HFFc6 (cell line): ENCODE measurements around the gene FBXL15. TPM values are rescaled to one million over a fixed set of nuclear protein-coding genes. Genes with fewer than 3 reads are reported as not detected.

Source experiments
- DNase-seq: peaks from one replicate; pipeline ENCODE4 v3.0.0-alpha.2; 2018
- H3K27ac Mint-ChIP-seq: 2 replicates; pipeline ENCODE4 v1.8.0; 2020; ENCODE audit warnings: mild to moderate bottlenecking, mixed read lengths
- H3K27me3 Mint-ChIP-seq: 2 replicates; pipeline ENCODE4 v1.8.0; 2021; ENCODE audit warnings: mild to moderate bottlenecking, moderate library complexity, mixed read lengths; ENCODE audit not compliant: insufficient read depth
- H3K36me3 Mint-ChIP-seq: 2 replicates; pipeline ENCODE4 v1.8.0; 2021; ENCODE audit warnings: low read depth, mixed read lengths
- H3K4me1 Mint-ChIP-seq: 2 replicates; pipeline ENCODE4 v1.8.0; 2020; ENCODE audit warnings: low read depth, mixed read lengths
- H3K4me3 Mint-ChIP-seq: 2 replicates; pipeline ENCODE4 v1.8.0; 2020; ENCODE audit warnings: mild to moderate bottlenecking, moderate library complexity, mixed read lengths
- H3K9me3 Mint-ChIP-seq: 2 replicates; pipeline ENCODE4 v1.8.0; 2020; ENCODE audit warnings: mild to moderate bottlenecking, mixed read lengths
- total RNA-seq, 6 experiments: library from RNA; stranded (reverse); fragmentation: NEBNext Ultra II Directional; extraction: Animal tissue kit (Norgen Biotek cat#: 25700); gene quantifications; 2 replicates in 1 of 6; 3 replicates in 5 of 6; pipeline ENCODE4 v1.2.3, GENCODE V29; 2021
- TF ChIP-seq, protein P1 (sequence below): fragments of 200-600 bp; sonication (generic); IDR thresholded peaks from 2 replicates; pipeline ENCODE4 v1.5.0; 2021; ENCODE audit warnings: antibody characterized with exemption, mild to moderate bottlenecking

FBXL15 gene
- total RNA-seq, 6 experiments from 2014 or later = 9.2 to 13.2 (median 11.5) TPM

DNA sequence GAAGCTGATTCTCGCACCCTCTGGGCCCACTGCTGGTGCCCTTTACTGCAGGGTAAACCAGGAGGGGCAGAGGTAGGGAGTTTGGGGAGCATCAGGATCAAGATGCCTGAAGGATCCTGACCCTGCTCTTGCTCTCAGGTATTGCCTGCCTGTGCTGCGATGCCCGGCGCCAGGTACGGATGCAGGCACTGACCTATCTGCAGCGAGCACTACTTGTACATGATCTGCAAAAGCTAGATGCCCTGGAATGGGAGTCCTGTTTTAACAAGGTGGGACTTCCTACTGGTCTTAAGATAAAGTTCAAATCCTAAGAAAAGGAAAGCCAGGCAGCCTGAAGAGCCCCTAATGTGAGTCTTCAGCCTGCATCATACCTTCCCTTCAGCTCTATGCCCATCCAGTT is 41.3 kb upstream of the FBXL15 start:
- H3K27ac Mint-ChIP-seq = no peak overlapping the region
- DNase-seq = no peak
- peaks cover 25% of the 10 kb centered on the region for H3K36me3 Mint-ChIP-seq
- no peaks in the 10 kb centered on the region for H3K4me1 Mint-ChIP-seq
- peaks cover 6% of the 10 kb centered on the region for H3K27me3 Mint-ChIP-seq
- H3K4me3 Mint-ChIP-seq = no peak overlapping the region
- no peaks in the 10 kb centered on the region for H3K9me3 Mint-ChIP-seq
- TF ChIP-seq, protein P1, sequence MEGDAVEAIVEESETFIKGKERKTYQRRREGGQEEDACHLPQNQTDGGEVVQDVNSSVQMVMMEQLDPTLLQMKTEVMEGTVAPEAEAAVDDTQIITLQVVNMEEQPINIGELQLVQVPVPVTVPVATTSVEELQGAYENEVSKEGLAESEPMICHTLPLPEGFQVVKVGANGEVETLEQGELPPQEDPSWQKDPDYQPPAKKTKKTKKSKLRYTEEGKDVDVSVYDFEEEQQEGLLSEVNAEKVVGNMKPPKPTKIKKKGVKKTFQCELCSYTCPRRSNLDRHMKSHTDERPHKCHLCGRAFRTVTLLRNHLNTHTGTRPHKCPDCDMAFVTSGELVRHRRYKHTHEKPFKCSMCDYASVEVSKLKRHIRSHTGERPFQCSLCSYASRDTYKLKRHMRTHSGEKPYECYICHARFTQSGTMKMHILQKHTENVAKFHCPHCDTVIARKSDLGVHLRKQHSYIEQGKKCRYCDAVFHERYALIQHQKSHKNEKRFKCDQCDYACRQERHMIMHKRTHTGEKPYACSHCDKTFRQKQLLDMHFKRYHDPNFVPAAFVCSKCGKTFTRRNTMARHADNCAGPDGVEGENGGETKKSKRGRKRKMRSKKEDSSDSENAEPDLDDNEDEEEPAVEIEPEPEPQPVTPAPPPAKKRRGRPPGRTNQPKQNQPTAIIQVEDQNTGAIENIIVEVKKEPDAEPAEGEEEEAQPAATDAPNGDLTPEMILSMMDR = no peak

DNA sequence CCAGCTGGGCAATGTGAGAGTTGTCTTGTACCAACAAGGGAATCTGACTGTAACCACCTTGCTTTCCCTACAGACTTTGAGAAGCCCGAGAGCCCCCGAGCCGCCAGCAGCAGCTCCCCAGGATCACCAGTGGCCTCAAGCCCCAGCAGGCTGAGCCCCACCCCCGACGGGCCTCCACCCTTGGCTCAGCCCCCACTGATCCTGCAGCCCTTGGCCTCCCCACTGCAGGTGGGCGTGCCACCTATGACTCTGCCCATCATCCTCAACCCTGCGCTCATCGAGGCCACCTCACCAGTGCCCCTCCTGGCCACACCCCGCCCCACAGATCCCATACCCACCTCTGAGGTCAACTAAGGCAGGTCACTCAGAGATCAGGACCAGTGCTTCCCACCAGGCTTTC is 38.7 kb upstream of the FBXL15 start:
- Mint-ChIP-seq H3K27ac (no peak overlapping the region), H3K27me3 (peaks cover 8% of the 10 kb centered on the region), H3K36me3 (peaks cover 16% of the 10 kb centered on the region), H3K4me1 (peaks cover 6% of the 10 kb centered on the region; the same call in 1 of the 2 replicates), H3K9me3 (no peaks in the 10 kb centered on the region), H3K4me3 (no peak overlapping the region)
- no peak for DNase-seq
- TF ChIP-seq, protein P1 = no peak

GRCh38 chr10:102382871-102383270 is 37.8 kb upstream of the FBXL15 start:
- Mint-ChIP-seq H3K4me1 (peaks cover 6% of the 10 kb centered on the region; the same call in 1 of the 2 replicates), H3K36me3 (peaks cover 16% of the 10 kb centered on the region), H3K27ac (no peak overlapping the region), H3K27me3 (peaks cover 8% of the 10 kb centered on the region), H3K4me3 (no peak overlapping the region), H3K9me3 (no peaks in the 10 kb centered on the region)
- DNase-seq = no peak
- TF ChIP-seq, protein P1 = no peak

DNA sequence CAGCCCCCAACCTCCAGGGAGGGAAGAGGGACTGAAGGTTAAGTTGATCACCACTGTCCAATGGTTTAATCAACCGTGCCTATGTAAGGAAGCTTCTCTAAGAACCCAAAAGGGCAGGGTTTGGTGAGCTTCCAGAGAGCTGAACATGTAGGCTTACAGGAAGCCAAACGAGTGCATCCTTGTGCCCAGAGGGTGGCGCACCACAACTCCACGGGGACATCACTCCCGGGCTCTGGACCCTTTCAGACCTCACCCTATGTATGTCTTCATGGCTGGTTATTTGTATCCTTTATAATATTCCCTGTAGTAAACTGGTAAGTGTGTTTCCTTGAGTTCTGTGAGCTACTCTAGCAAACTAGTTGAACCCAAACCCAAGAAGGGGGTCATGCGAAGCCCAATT is 36.6 kb upstream of the FBXL15 start:
- DNase-seq = no peak
- Mint-ChIP-seq H3K27me3 (peaks cover 8% of the 10 kb centered on the region), H3K9me3 (no peaks in the 10 kb centered on the region)

GRCh38 chr10:102384606-102385429 is 35.8 kb upstream of the FBXL15 start:
- H3K27ac Mint-ChIP-seq = 0 out of 2 replicates have a peak overlapping the region, but pooled peaks have one; percentile 26
- H3K4me3 Mint-ChIP-seq = no peak overlapping the region
- peak; percentile 23 for DNase-seq
- TF ChIP-seq, protein P1 = no peak
- H3K9me3 Mint-ChIP-seq = no peaks in the 10 kb centered on the region
- peaks cover 6% of the 10 kb centered on the region; the same call in 1 of the 2 replicates for H3K4me1 Mint-ChIP-seq
- H3K36me3 Mint-ChIP-seq = peaks cover 16% of the 10 kb centered on the region
- H3K27me3 Mint-ChIP-seq = peaks cover 8% of the 10 kb centered on the region

More for the DNA sequence above, 36.6 kb upstream of the FBXL15 start:
- Mint-ChIP-seq H3K36me3 (peaks cover 16% of the 10 kb centered on the region), H3K4me1 (peaks cover 6% of the 10 kb centered on the region; the same call in 1 of the 2 replicates), H3K4me3 (no peak overlapping the region), H3K27ac (no peak overlapping the region)
- TF ChIP-seq, protein P1 = peak; percentile 35; the same call in 1 of the 2 replicates
